GM12873 (cell line): ENCODE data around the gene APC2.

Experiments used
- CTCF ChIP-seq: IDR thresholded peaks from 2 replicates; pipeline ENCODE4 v1.5.1; 2012; ENCODE audit warnings: low read depth, mild to moderate bottlenecking, moderate library complexity, low read length, control low read depth; ENCODE audit not compliant: insufficient read depth; ENCODE audit errors: missing control alignments

APC2 gene

GRCh38 chr19:1450735-1451731, 1.1 kb downstream of the APC2 start:
- no peak for TF ChIP-seq CTCF

GRCh38 chr19:1451916-1452801, 2.2 kb downstream of the APC2 start:
- TF ChIP-seq CTCF: no peak

GRCh38 chr19:1452802-1453524, 3.0 kb downstream of the APC2 start:
- TF ChIP-seq CTCF: no peak

DNA sequence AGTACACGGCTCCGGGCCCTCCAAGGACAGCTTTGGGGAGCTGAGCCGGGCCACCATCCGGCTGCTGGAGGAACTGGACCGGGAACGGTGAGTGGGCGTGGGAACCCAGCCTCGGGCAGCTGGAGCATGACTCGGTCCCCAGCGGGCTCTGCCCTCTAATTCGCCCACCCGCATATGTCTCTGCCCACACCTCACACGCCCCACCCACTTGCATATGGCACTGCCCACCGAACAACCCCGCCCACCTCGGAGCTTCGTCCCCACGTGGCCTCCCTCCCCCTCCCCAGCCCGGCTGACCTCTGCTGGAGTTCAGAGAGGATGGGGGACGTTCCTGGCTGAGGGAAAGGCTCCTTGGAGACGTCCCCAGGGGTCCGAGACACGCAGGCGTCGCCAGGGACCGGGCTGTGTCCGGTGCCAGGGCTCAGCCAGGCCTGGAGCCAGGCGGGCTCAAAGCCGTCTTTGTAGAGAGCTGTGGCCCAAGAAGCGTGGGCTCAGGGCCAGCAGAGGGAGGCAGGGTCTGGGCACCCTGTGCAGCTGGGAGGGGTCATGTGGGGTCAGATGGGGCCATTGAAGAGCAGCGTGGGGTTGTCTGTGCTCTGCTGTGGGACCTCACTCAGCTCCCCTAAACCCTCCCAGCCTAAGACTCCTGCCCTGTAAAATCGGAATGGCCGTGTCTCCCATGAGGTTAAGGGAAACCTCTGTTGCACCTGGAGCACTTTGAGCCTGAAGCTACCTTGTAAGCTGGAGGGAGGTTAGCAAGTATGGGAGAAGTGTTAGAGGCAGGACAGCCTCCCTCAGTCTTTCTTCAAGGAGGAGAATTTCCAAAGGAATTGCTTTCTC, 3.8 kb downstream of the APC2 start:
- no peak for TF ChIP-seq CTCF

GRCh38 chr19:1455002-1455335, 5.0 kb downstream of the APC2 start:
- TF ChIP-seq CTCF: no peak

DNA sequence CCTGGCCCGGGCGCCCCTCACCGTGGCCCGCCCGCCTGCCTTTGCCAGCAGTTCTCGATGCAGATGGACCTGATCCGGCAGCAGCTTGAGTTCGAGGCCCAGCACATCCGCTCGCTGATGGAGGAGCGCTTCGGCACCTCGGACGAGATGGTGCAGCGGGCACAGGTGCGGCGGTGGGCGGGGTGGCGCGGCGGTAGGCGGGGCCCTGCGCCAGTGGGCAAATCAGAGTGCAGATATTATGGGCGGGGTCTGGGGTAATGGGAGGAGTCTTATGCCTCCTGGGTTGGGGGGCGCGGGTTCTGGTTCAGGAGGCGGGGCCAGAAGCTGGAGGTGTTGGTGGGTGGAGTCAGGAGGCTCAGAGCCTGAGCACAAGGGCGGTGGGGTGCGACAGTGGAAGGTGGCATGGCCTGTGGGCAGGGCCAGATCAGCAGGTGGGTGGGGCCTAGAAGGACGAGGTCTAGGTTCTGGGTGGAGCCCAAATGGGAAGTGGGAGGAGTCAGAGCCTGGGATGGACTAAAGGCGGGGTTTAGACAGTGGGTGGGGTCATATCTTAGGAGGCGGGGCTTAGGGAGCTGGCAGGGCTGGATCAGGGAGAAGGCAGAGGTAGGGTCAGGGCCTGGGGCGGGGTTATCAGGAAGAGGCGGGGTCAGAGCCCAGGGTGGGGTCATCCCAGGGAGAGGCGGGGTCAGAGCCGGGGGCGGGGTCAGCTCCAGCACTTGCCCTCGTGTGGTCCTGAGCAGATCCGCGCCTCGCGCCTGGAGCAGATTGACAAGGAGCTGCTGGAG, 5.6 kb downstream of the APC2 start:
- no peak for TF ChIP-seq CTCF
